ENCODE data around the gene CTSK. TPM values are rescaled to one million over a fixed set of nuclear protein-coding genes. Genes with fewer than 3 reads are reported as not detected.
A peak's percentile ranks its signal among the peaks of the same experiment; 100 is the strongest.
"Not testable (repeated sequence)": the region's sequence is repeated elsewhere in the genome, so short reads cannot be mapped to it uniquely, and the experiment has no call there.

Gene CTSK
- total and polyA plus RNA-seq, 7 donors: 7.6 to 114 (median 66.3) TPM

DNA sequence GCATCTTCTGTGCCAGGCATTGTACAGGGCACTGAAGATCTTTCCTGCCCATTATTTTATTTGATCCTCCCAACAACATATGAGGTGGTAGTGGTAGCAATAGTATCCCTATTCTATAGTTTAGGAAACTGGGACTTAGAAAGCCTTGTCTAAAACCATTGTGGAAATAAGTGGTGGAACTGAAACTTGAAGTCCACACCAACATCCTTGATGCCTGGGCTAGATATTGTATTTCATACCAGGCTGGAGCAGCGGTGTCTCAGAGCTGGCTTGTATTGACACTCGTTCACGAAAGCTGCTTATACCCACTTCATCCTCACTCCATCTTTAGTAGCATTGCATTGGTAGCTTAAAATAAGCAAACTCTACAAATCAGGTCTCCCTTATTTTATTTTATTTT is 32.8 kb downstream of the CTSK start:
- no peak overlapping the region for H3K27ac ChIP-seq
- no peak for TF ChIP-seq POLR2AphosphoS5 (IDR thresholded peaks at IDR 0.05)
- TF ChIP-seq, protein P1, sequence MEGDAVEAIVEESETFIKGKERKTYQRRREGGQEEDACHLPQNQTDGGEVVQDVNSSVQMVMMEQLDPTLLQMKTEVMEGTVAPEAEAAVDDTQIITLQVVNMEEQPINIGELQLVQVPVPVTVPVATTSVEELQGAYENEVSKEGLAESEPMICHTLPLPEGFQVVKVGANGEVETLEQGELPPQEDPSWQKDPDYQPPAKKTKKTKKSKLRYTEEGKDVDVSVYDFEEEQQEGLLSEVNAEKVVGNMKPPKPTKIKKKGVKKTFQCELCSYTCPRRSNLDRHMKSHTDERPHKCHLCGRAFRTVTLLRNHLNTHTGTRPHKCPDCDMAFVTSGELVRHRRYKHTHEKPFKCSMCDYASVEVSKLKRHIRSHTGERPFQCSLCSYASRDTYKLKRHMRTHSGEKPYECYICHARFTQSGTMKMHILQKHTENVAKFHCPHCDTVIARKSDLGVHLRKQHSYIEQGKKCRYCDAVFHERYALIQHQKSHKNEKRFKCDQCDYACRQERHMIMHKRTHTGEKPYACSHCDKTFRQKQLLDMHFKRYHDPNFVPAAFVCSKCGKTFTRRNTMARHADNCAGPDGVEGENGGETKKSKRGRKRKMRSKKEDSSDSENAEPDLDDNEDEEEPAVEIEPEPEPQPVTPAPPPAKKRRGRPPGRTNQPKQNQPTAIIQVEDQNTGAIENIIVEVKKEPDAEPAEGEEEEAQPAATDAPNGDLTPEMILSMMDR (IDR thresholded peaks at IDR 0.05): no peak
- no peak for TF ChIP-seq EP300 (IDR thresholded peaks at IDR 0.05)
- no peak for TF ChIP-seq POLR2A (IDR thresholded peaks at IDR 0.05)
- H3K4me1 ChIP-seq: no peaks in the 10 kb centered on the region
- no peaks in the 10 kb centered on the region for H3K27me3 ChIP-seq
- intact Hi-C loops (cut with DNase I): no loop called here
- no peaks in the 10 kb centered on the region for H3K9me3 ChIP-seq
- H3K4me3 ChIP-seq: no peak overlapping the region
- H3K36me3 ChIP-seq: no peaks in the 10 kb centered on the region
- 87 to 96% methylated on average over 3 of the region's 3 CpGs for WGBS, 2 donors
- DNase-seq: no peak

DNA sequence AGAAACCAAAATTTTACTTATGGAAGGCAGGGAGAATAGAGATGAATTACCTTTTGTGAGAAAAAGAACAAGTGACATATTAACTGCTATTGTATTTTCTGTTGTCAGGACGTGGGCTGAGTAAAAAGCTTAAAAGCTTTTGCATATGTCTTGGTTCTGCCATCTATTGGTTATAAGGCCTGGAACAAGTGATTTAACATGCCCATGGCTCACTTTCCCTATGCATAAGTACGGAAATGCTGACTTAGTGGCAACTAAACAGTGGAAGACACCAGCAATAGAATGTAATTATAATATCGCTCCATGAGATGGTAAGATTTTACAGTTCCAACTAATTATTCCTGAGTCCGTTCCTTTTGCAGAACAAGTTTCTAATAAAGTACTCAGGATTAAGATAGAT is 35.7 kb downstream of the CTSK start:
- TF ChIP-seq EP300 (IDR thresholded peaks at IDR 0.05): no peak
- Histone ChIP-seq H3K27ac (no peak overlapping the region), H3K4me3 (no peak overlapping the region), H3K36me3 (no peaks in the 10 kb centered on the region), H3K27me3 (no peaks in the 10 kb centered on the region), H3K4me1 (no peaks in the 10 kb centered on the region), H3K9me3 (no peaks in the 10 kb centered on the region)
- 85 to 86% methylated on average over 4 of the region's 4 CpGs for WGBS, 2 donors
- DNase-seq: no peak
- intact Hi-C loops (cut with DNase I): no loop called here

DNA sequence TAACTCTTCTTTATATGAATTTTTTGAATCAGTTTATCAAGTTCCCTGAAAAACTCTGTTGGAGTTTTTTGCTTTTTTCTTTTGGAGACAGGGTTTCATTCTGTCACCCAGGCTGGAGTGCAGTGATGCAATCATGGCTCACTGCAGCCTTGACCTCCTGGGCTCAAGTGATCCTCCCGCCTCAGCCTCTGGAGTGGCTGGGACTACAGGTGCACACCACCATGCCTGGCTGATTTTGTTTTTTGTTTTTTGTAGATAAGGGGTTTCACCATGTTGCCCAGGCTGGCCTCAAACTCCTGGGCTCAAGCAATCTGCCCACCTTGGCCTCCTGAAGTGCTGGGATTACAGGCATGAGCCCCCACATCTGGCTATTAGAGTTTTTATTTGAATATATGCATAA is 40.4 kb downstream of the CTSK start:
- WGBS, 2 donors: 86 to 89% methylated on average over 1 of the region's 1 CpG
- H3K36me3 ChIP-seq; H3K27ac ChIP-seq; DNase-seq; H3K27me3 ChIP-seq; intact Hi-C loops (cut with DNase I); H3K4me3 ChIP-seq; H3K9me3 ChIP-seq: not testable (repeated sequence)
- peaks cover 0 to 19% (median 12%) of the 10 kb centered on the region in 4 donors for H3K4me1 ChIP-seq

DNA sequence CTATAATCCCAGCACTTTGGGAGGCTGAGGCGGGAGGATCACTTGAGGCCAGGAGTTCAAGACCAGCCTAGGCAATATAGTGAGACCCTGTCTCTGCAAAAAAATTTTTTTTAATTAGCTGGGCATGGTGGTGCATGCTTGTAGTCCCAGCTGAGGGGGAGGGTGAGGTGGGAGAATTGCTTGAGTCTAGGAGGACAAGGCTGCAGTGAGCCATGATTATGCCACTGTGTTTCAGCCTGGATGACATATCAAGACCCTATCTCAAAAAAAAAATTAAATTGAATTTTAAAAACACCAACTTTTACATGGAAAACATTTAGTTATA is 42.1 kb downstream of the CTSK start:
- H3K36me3 ChIP-seq; H3K27me3 ChIP-seq; intact Hi-C loops (cut with DNase I); DNase-seq; H3K9me3 ChIP-seq: not testable (repeated sequence)
- Histone ChIP-seq H3K27ac (peak overlapping the region; percentile 36 to 58 (median 52)), H3K4me3 (peak overlapping the region in 3 of 4 donors; percentile 26 to 38 (median 27)), H3K4me1 (peaks cover 0 to 19% (median 12%) of the 10 kb centered on the region in 4 donors)
- 40 to 52% methylated on average over 1 of the region's 1 CpG for WGBS, 2 donors

DNA sequence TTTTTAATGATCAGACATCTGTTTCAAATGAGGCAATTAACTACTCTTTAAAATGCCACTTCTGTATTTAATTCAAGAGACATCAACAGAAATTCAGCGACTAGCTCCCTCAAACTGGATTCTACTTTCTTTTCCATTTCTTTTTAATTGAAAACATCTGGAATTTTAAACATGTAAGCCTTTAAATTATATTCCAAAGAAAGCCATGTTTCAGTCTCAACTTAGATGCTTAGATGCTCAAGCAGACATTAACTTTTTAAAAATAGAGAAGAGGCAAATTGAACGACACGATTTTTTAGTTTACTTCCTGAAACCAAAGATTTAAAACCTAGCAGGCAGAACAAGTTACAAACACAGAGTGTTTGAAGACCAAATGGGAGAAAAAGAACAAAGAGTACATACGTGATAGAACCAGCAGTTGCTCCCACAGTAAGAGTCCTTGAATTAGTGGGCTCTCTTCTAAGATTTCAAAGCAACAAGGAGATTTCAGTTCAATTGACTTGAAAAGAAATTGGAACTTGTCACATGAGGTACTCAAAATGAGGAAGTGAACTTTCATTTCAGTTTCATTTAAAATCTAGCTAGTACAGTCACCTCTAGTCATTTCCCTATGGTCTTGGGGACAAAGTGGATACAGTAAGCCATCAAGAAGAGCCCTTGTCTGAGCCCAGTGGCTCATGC is 42.6 kb downstream of the CTSK start, which contains the start of gene CTSS:
Gene CTSS (minus strand): TSS at position 483 of the 681 bp plus-strand sequence. CDS start 1,015 bp downstream, outside the sequence.
- Histone ChIP-seq H3K36me3 (no peaks in the 10 kb centered on the region), H3K27me3 (no peaks in the 10 kb centered on the region), H3K9me3 (no peaks in the 10 kb centered on the region), H3K4me1 (peaks cover 0 to 19% (median 12%) of the 10 kb centered on the region in 4 donors), H3K4me3 (peak within 1 kb of the TSS in 3 of 4 donors; percentile 26 to 38 (median 27)), H3K27ac (peak within 1 kb of the TSS; percentile 36 to 58 (median 52))
- TF ChIP-seq POLR2AphosphoS5 (IDR thresholded peaks at IDR 0.05) (peak in 1 of 4 donors; percentile 27), EP300 (IDR thresholded peaks at IDR 0.05) (no peak), POLR2A (IDR thresholded peaks at IDR 0.05) (no peak)
- DNase-seq: no peak
- 0 to 3% methylated on average over 4 of the region's 4 CpGs for WGBS, 2 donors
- intact Hi-C loops (cut with DNase I): no loop called here

DNA sequence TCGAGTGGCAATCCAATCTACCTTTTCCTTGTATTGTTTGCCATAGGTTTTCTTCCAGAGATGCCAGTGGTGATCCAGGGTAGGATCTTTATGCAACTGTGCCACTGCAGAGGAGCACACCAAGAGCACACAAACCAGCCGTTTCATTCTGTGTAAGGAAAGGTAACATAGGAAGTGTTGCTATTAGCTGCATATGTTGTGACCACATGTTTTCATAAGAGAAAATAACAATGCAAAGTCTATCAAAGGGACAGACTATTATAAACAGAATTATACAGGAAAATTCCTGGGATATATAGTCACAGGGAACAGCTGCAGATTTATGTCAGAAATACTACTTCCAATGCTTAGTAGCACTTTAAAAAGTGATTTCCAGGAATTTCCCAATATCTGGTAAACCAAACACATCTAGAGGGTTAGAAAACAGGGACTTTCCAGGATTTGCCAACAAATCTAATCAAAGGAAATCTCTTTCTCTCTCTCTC is 43.4 kb downstream of the CTSK start:
- Histone ChIP-seq H3K36me3 (no peaks in the 10 kb centered on the region), H3K27me3 (no peaks in the 10 kb centered on the region), H3K9me3 (no peaks in the 10 kb centered on the region), H3K27ac (peak overlapping the region; percentile 36 to 58 (median 52)), H3K4me3 (peak overlapping the region in 3 of 4 donors; percentile 26 to 38 (median 27)), H3K4me1 (peaks cover 0 to 19% (median 12%) of the 10 kb centered on the region in 4 donors)
- TF ChIP-seq POLR2AphosphoS5 (IDR thresholded peaks at IDR 0.05) (no peak), POLR2A (IDR thresholded peaks at IDR 0.05) (no peak)
- TF ChIP-seq, protein P1 (IDR thresholded peaks at IDR 0.05): no peak
- 2 to 26% methylated on average over 2 of the region's 2 CpGs for WGBS, 2 donors
- intact Hi-C loops (cut with DNase I): no loop called here
- DNase-seq: no peak

DNA sequence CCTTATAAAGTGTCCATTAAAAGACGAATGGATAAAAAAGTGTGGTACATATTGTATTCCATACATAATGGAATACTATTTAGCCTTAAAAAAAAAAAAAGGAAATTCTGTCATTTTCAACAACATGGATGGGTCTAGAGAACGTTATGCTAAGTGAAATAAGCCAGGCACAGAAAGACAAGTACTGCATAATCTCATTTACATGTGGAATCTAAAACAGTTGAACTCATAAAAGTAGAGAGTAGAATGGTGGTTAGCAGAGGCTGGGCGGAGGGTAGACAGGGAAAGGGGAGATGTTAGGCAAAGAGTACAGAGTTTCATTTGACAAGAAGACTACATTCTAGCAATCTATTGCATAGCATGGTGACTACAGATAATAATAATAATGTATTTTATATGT is 45.0 kb downstream of the CTSK start:
- intact Hi-C loops (cut with DNase I): no loop called here
- H3K27me3 ChIP-seq: no peaks in the 10 kb centered on the region
- no peaks in the 10 kb centered on the region for H3K36me3 ChIP-seq
- 78 to 85% methylated on average over 3 of the region's 3 CpGs for WGBS, 2 donors
- peak overlapping the region in 1 of 4 donors; percentile 51 for H3K27ac ChIP-seq
- no peak for DNase-seq
- no peak overlapping the region for H3K4me3 ChIP-seq
- peaks cover 0 to 19% (median 12%) of the 10 kb centered on the region in 4 donors for H3K4me1 ChIP-seq
- no peaks in the 10 kb centered on the region for H3K9me3 ChIP-seq
- TF ChIP-seq POLR2A (IDR thresholded peaks at IDR 0.05) (no peak), EP300 (IDR thresholded peaks at IDR 0.05) (no peak), POLR2AphosphoS5 (IDR thresholded peaks at IDR 0.05) (peak in 2 of 4 donors; percentile 53 to 72)
- TF ChIP-seq, protein P1 (IDR thresholded peaks at IDR 0.05): no peak

Measured in sigmoid colon (tissue), 7 donors.